ENCODE data around the gene RNASEL. TPM values are rescaled to one million over a fixed set of nuclear protein-coding genes. Genes with fewer than 3 reads are reported as not detected.

Gene RNASEL
- total RNA-seq, 1 experiment from 2014 or later, result 2.9 TPM

- intact Hi-C loops (cut with micrococcal nuclease; ENCODE audit: unreplicated experiment), result no loop called here
- no peaks in the 10 kb centered on the region for H3K4me1 ChIP-seq
Measured at GRCh38 chr1:182620924-182621585, 32.0 kb upstream of the RNASEL start.

GRCh38 chr1:182617734-182618351, 28.8 kb upstream of the RNASEL start:
- BruUV-seq (replicated peaks), result no TSS peak
- H3K36me3 Mint-ChIP-seq (ENCODE audit: insufficient read depth, unreplicated experiment), result no peaks in the 10 kb centered on the region
- H3K27ac Mint-ChIP-seq (ENCODE audit: unreplicated experiment), result no peak overlapping the region
- Histone ChIP-seq H3K4me1 (no peaks in the 10 kb centered on the region), H3K27me3 (replicated peaks; ENCODE audit: control insufficient read depth, insufficient read depth, low read length) (no peaks in the 10 kb centered on the region; the same call in 1 of the 2 replicates), H3K4me3 (ENCODE audit: low read depth, low read length) (no peak overlapping the region), H3K36me3 (ENCODE audit: control insufficient read depth, insufficient read depth, low read length) (no peaks in the 10 kb centered on the region), H3K9me3 (no peaks in the 10 kb centered on the region)
- intact Hi-C loops (cut with micrococcal nuclease; ENCODE audit: unreplicated experiment), result no loop called here
- POLR2A ChIA-PET, result no interaction called here
- no peak overlapping the region for H3K4me3 Mint-ChIP-seq (ENCODE audit: unreplicated experiment)
- peaks cover 3% of the 10 kb centered on the region for H3K27me3 Mint-ChIP-seq (ENCODE audit: insufficient read depth, unreplicated experiment)
- H3K4me1 Mint-ChIP-seq (ENCODE audit: low read depth, unreplicated experiment), result peaks cover 17% of the 10 kb centered on the region
- DNase-seq, result no peak
- TF ChIP-seq CTCF (IDR thresholded peaks at IDR 0.05; ENCODE audit: insufficient read depth in 1 of 2, low read depth in 1 of 2, low read length in 1 of 2, severe bottlenecking in 1 of 2, unreplicated experiment in 1 of 2), result no peak
- CTCF ChIA-PET, result interaction anchor here (0.7 kb wide), 1 partner anchor 91 kb away, joined by 3 read pairs; no protein-coding TSS in a partner anchor
- peaks cover 12% of the 10 kb centered on the region for H3K9me3 Mint-ChIP-seq (ENCODE audit: unreplicated experiment)

More at GRCh38 chr1:182620924-182621585, 32.0 kb upstream of the RNASEL start:
- CTCF ChIA-PET, result no interaction called here
- TF ChIP-seq CTCF (IDR thresholded peaks at IDR 0.05; ENCODE audit: insufficient read depth in 1 of 2, low read depth in 1 of 2, low read length in 1 of 2, severe bottlenecking in 1 of 2, unreplicated experiment in 1 of 2), result no peak
- H3K36me3 Mint-ChIP-seq (ENCODE audit: insufficient read depth, unreplicated experiment), result no peaks in the 10 kb centered on the region
- POLR2A ChIA-PET, result no interaction called here
- Histone ChIP-seq H3K36me3 (ENCODE audit: control insufficient read depth, insufficient read depth, low read length) (no peaks in the 10 kb centered on the region), H3K27me3 (replicated peaks; ENCODE audit: control insufficient read depth, insufficient read depth, low read length) (no peaks in the 10 kb centered on the region; the same call in 1 of the 2 replicates), H3K9me3 (no peaks in the 10 kb centered on the region), H3K4me3 (ENCODE audit: low read depth, low read length) (no peak overlapping the region)
- peaks cover 17% of the 10 kb centered on the region for H3K4me1 Mint-ChIP-seq (ENCODE audit: low read depth, unreplicated experiment)
- peaks cover 12% of the 10 kb centered on the region for H3K9me3 Mint-ChIP-seq (ENCODE audit: unreplicated experiment)
- H3K4me3 Mint-ChIP-seq (ENCODE audit: unreplicated experiment), result no peak overlapping the region
- no peak overlapping the region for H3K27ac Mint-ChIP-seq (ENCODE audit: unreplicated experiment)
- no peak for DNase-seq
- peaks cover 3% of the 10 kb centered on the region for H3K27me3 Mint-ChIP-seq (ENCODE audit: insufficient read depth, unreplicated experiment)
- no TSS peak for BruUV-seq (replicated peaks)

GRCh38 chr1:182617014-182617429, 28.0 kb upstream of the RNASEL start:
- TF ChIP-seq CTCF (IDR thresholded peaks at IDR 0.05; ENCODE audit: insufficient read depth in 1 of 2, low read depth in 1 of 2, low read length in 1 of 2, severe bottlenecking in 1 of 2, unreplicated experiment in 1 of 2), result no peak
- Mint-ChIP-seq H3K4me3 (ENCODE audit: unreplicated experiment) (no peak overlapping the region), H3K9me3 (ENCODE audit: unreplicated experiment) (peaks cover 12% of the 10 kb centered on the region), H3K36me3 (ENCODE audit: insufficient read depth, unreplicated experiment) (no peaks in the 10 kb centered on the region), H3K4me1 (ENCODE audit: low read depth, unreplicated experiment) (peaks cover 17% of the 10 kb centered on the region), H3K27ac (ENCODE audit: unreplicated experiment) (peak overlapping the region; percentile 55), H3K27me3 (ENCODE audit: insufficient read depth, unreplicated experiment) (peaks cover 3% of the 10 kb centered on the region)
- POLR2A ChIA-PET, result no interaction called here
- intact Hi-C loops (cut with micrococcal nuclease; ENCODE audit: unreplicated experiment), result no loop called here
- no peaks in the 10 kb centered on the region for H3K4me1 ChIP-seq
- H3K27me3 ChIP-seq (replicated peaks; ENCODE audit: control insufficient read depth, insufficient read depth, low read length), result no peaks in the 10 kb centered on the region
- no TSS peak for BruUV-seq (replicated peaks)
- H3K4me3 ChIP-seq (ENCODE audit: low read depth, low read length), result no peak overlapping the region
- no peaks in the 10 kb centered on the region for H3K9me3 ChIP-seq
- no peak for DNase-seq
- CTCF ChIA-PET, result interaction anchor here (0.7 kb wide), 1 partner anchor 11 kb away, joined by 6 read pairs; no protein-coding TSS in a partner anchor
- no peaks in the 10 kb centered on the region for H3K36me3 ChIP-seq (ENCODE audit: control insufficient read depth, insufficient read depth, low read length)
